ENCODE results near the gene KIRREL1.

KIRREL1 gene

GRCh38 chr1:157968946-157969345 is 24.5 kb upstream of the KIRREL1 start:
- no peak for TF ChIP-seq POU2F2 (IDR thresholded peaks at IDR 0.05; ENCODE audit: low read depth, low read length)
- no peak for TF ChIP-seq POLR2AphosphoS5 (IDR thresholded peaks at IDR 0.05; ENCODE audit: low read depth, low read length)
- TF ChIP-seq SPI1 (IDR thresholded peaks at IDR 0.05; ENCODE audit: low read depth, low read length) = no peak
- TF ChIP-seq TAF1 (IDR thresholded peaks at IDR 0.05; ENCODE audit: low read depth, low read length) = no peak
- no peak for TF ChIP-seq PAX5 (IDR thresholded peaks at IDR 0.05; ENCODE audit: insufficient read depth, low read length, severe bottlenecking)
- no peak for TF ChIP-seq POLR2A (IDR thresholded peaks at IDR 0.05; ENCODE audit: low read depth, low read length)
- DNase-seq (ENCODE audit: insufficient read length, low spot score) (no peak), FAIRE-seq (no peak)

- no peak for FAIRE-seq
- no peak for DNase-seq (ENCODE audit: insufficient read length, low spot score)
- TF ChIP-seq TAF1 (IDR thresholded peaks at IDR 0.05; ENCODE audit: low read depth, low read length) = no peak
- no peak for TF ChIP-seq POLR2A (IDR thresholded peaks at IDR 0.05; ENCODE audit: low read depth, low read length)
- TF ChIP-seq POLR2AphosphoS5 (IDR thresholded peaks at IDR 0.05; ENCODE audit: low read depth, low read length) = no peak
These were observed 23.6 kb upstream of the KIRREL1 start for GRCh38 chr1:157969697-157970485.

GRCh38 chr1:157971769-157972168 is 21.7 kb upstream of the KIRREL1 start:
- FAIRE-seq (no peak), DNase-seq (ENCODE audit: insufficient read length, low spot score) (no peak)
- no peak for TF ChIP-seq TAF1 (IDR thresholded peaks at IDR 0.05; ENCODE audit: low read depth, low read length)
- TF ChIP-seq POLR2AphosphoS5 (IDR thresholded peaks at IDR 0.05; ENCODE audit: low read depth, low read length) = no peak
- TF ChIP-seq PAX5 (IDR thresholded peaks at IDR 0.05; ENCODE audit: insufficient read depth, low read length, severe bottlenecking) = no peak
- no peak for TF ChIP-seq SPI1 (IDR thresholded peaks at IDR 0.05; ENCODE audit: low read depth, low read length)
- no peak for TF ChIP-seq POLR2A (IDR thresholded peaks at IDR 0.05; ENCODE audit: low read depth, low read length)
- TF ChIP-seq POU2F2 (IDR thresholded peaks at IDR 0.05; ENCODE audit: low read depth, low read length) = no peak

- DNase-seq (ENCODE audit: insufficient read length, low spot score) (no peak), FAIRE-seq (no peak)
- TF ChIP-seq SPI1 (IDR thresholded peaks at IDR 0.05; ENCODE audit: low read depth, low read length) (no peak), PAX5 (IDR thresholded peaks at IDR 0.05; ENCODE audit: insufficient read depth, low read length, severe bottlenecking) (no peak), TAF1 (IDR thresholded peaks at IDR 0.05; ENCODE audit: low read depth, low read length) (no peak), POLR2AphosphoS5 (IDR thresholded peaks at IDR 0.05; ENCODE audit: low read depth, low read length) (no peak), POLR2A (IDR thresholded peaks at IDR 0.05; ENCODE audit: low read depth, low read length) (no peak), POU2F2 (IDR thresholded peaks at IDR 0.05; ENCODE audit: low read depth, low read length) (no peak)
These were observed 18.1 kb upstream of the KIRREL1 start for GRCh38 chr1:157975228-157975950.

DNA sequence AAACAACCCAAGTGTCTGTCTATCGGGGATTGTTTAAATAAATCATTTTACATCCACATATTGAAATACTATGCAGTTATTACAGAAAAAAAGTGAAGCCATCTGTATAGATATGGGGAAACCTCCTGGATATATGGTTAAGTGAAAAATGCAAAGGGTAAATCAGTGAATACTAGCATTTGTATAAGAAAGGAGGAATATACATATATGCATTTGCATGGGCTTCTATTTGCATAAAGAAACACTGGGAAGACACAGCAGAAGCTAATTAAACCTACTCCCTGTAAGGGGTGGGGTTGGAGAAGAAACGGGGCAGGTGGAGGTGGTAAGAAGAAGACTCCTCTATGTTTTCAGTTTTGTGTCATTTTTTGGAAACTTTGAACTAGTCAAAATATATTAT is 16.6 kb upstream of the KIRREL1 start:
- DNase-seq (ENCODE audit: insufficient read length, low spot score) = no peak
- no peak for TF ChIP-seq POLR2A (IDR thresholded peaks at IDR 0.05; ENCODE audit: low read depth, low read length)
- TF ChIP-seq SPI1 (IDR thresholded peaks at IDR 0.05; ENCODE audit: low read depth, low read length) = no peak
- TF ChIP-seq POLR2AphosphoS5 (IDR thresholded peaks at IDR 0.05; ENCODE audit: low read depth, low read length) = no peak
- TF ChIP-seq PAX5 (IDR thresholded peaks at IDR 0.05; ENCODE audit: insufficient read depth, low read length, severe bottlenecking) = no peak
- TF ChIP-seq POU2F2 (IDR thresholded peaks at IDR 0.05; ENCODE audit: low read depth, low read length) = no peak
- TF ChIP-seq TAF1 (IDR thresholded peaks at IDR 0.05; ENCODE audit: low read depth, low read length) = no peak
- no peak for FAIRE-seq

DNA sequence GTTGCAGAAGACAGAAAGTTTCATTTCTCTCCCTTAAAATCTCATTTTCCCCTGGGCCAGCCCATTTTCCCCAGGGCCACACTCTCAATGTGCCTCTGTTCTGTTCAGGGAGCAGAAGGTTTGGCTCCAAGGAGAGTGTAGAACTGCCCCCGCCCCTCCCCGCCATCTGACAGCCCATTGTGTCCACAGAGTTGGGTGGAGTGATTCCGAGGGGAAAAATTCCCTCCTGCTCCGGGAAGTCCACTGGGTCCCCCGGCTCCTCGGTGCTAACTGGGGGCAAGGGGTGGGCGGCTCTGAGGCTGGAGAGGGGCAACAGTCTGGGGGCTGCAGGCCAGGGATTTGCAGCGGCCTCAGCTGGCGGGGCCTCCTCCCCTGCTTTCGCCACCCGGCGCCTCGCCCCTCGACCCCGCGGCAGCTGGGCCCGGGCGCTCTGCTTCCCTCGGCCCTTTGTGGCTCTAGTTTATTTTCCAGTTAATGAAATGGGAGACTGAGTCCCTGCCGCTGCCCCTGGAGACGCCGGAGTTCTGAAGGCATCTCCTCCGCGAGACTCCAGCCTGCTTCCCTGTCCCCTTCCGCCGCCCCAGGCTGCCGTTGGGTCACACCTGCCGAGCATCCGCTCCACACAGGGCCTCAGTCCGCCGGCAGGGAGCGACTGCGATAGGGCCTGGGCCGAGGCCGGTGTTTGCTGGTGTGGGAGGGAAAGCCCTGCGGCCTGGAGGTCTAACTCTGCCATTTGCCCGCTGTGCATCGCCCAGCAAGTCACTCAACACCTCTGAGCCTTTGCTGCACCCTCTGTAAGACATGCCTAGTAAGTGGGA is 14.7 kb upstream of the KIRREL1 start:
- no peak for FAIRE-seq
- DNase-seq (ENCODE audit: insufficient read length, low spot score) = no peak
- TF ChIP-seq PAX5 (IDR thresholded peaks at IDR 0.05; ENCODE audit: insufficient read depth, low read length, severe bottlenecking) (no peak), SPI1 (IDR thresholded peaks at IDR 0.05; ENCODE audit: low read depth, low read length) (no peak), POLR2AphosphoS5 (IDR thresholded peaks at IDR 0.05; ENCODE audit: low read depth, low read length) (no peak), TAF1 (IDR thresholded peaks at IDR 0.05; ENCODE audit: low read depth, low read length) (no peak), POLR2A (IDR thresholded peaks at IDR 0.05; ENCODE audit: low read depth, low read length) (no peak)

GRCh38 chr1:157982136-157982535 is 11.3 kb upstream of the KIRREL1 start:
- TF ChIP-seq POLR2AphosphoS5 (IDR thresholded peaks at IDR 0.05; ENCODE audit: low read depth, low read length) = no peak
- TF ChIP-seq TAF1 (IDR thresholded peaks at IDR 0.05; ENCODE audit: low read depth, low read length) = no peak
- no peak for TF ChIP-seq SPI1 (IDR thresholded peaks at IDR 0.05; ENCODE audit: low read depth, low read length)
- TF ChIP-seq POLR2A (IDR thresholded peaks at IDR 0.05; ENCODE audit: low read depth, low read length) = no peak
- no peak for TF ChIP-seq POU2F2 (IDR thresholded peaks at IDR 0.05; ENCODE audit: low read depth, low read length)
- TF ChIP-seq PAX5 (IDR thresholded peaks at IDR 0.05; ENCODE audit: insufficient read depth, low read length, severe bottlenecking) = no peak
- DNase-seq (ENCODE audit: insufficient read length, low spot score) (no peak), FAIRE-seq (no peak)

DNA sequence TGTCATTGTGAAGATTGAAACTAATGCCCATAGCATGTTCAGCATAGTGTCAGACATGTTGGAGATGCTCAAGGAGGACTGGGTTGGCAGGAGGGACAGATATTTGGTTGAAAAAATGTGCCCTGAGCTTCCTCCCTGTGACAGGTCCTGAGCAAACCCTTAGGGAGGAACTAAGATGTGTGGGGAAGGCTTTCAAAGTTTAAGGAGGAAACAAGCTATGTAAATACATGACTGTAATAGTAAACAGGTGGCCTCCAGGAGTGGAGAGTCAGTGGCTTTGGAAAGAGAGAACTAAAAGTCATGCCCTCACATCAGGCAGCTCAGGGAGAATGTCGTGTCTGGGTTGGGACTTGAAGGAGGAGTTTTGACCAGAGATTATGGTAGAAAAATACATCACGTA is 9.7 kb upstream of the KIRREL1 start:
- FAIRE-seq = no peak
- no peak for DNase-seq (ENCODE audit: insufficient read length, low spot score)
- no peak for TF ChIP-seq POLR2AphosphoS5 (IDR thresholded peaks at IDR 0.05; ENCODE audit: low read depth, low read length)
- no peak for TF ChIP-seq SPI1 (IDR thresholded peaks at IDR 0.05; ENCODE audit: low read depth, low read length)
- no peak for TF ChIP-seq POU2F2 (IDR thresholded peaks at IDR 0.05; ENCODE audit: low read depth, low read length)
- no peak for TF ChIP-seq TAF1 (IDR thresholded peaks at IDR 0.05; ENCODE audit: low read depth, low read length)
- TF ChIP-seq POLR2A (IDR thresholded peaks at IDR 0.05; ENCODE audit: low read depth, low read length) = no peak
- no peak for TF ChIP-seq PAX5 (IDR thresholded peaks at IDR 0.05; ENCODE audit: insufficient read depth, low read length, severe bottlenecking)

DNA sequence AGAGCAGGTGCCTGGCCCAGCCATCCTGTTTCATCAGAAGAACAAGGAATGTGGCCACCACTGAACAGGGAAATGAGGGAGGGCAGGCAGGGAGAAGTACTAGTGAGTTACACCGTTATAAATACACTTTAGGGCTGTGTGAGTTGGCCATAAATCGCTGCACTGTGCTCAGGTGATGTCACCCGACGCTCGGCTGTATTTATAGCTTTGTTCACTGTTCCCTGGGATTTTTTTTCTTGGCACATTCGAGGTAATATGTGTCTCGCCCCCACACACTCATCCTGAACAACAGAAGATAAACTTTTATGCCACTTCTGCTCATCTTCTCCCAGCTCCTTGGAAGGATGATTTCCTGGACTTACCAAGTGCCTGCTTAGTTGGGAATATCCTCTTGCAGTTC is 9.0 kb upstream of the KIRREL1 start:
- FAIRE-seq = no peak
- TF ChIP-seq SPI1 (IDR thresholded peaks at IDR 0.05; ENCODE audit: low read depth, low read length) = no peak
- no peak for TF ChIP-seq POLR2A (IDR thresholded peaks at IDR 0.05; ENCODE audit: low read depth, low read length)
- TF ChIP-seq POLR2AphosphoS5 (IDR thresholded peaks at IDR 0.05; ENCODE audit: low read depth, low read length) = no peak
- TF ChIP-seq PAX5 (IDR thresholded peaks at IDR 0.05; ENCODE audit: insufficient read depth, low read length, severe bottlenecking) = no peak
- no peak for TF ChIP-seq POU2F2 (IDR thresholded peaks at IDR 0.05; ENCODE audit: low read depth, low read length)
- TF ChIP-seq TAF1 (IDR thresholded peaks at IDR 0.05; ENCODE audit: low read depth, low read length) = no peak
- DNase-seq (ENCODE audit: insufficient read length, low spot score) = no peak
